ENCODE data around the gene CEBPG. TPM values are rescaled to one million over a fixed set of nuclear protein-coding genes. Genes with fewer than 3 reads are reported as not detected.

The CEBPG gene
- total RNA-seq, 2 experiments from 2014 or later = 15.5 TPM

DNA sequence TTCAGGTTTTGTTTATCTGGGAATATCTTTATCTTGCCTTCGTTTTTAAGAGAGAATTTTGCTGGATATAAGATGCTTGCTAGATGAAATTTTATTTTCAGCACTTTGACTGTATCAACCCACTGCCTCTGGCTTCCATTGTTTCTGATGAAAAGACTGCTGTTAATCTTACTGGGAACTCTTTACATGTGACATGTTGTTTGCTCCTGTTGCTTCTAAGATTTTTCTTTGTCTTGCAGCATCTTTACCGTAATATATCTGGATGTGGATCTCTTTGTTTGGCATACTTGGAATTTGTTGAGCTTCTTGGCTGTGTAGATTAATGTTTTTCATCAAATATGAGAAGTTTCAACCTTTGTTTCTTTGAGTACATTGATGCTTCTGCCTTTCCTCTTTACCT is 18.0 kb upstream of the CEBPG start:
- DNase-seq (no peak), ATAC-seq (ENCODE audit: poor library complexity) (no peak)
- H3K36me3 ChIP-seq (ENCODE audit: insufficient read depth, low read length) = no peaks in the 10 kb centered on the region
- ChIA-PET CTCF (interaction anchor here (1.2 kb wide), 1 partner anchor 52 kb away, joined by 3 read pairs; no protein-coding TSS in a partner anchor), POLR2A (no interaction called here)
- no peaks in the 10 kb centered on the region for H3K27me3 ChIP-seq (ENCODE audit: control insufficient read depth in 1 of 2, insufficient read depth in 2 of 2, low read length in 2 of 2)
- no peaks in the 10 kb centered on the region for H3K4me1 Mint-ChIP-seq (ENCODE audit: low read depth)
- no peaks in the 10 kb centered on the region for H3K9me3 Mint-ChIP-seq
- intact Hi-C loops (cut with DNase I, micrococcal nuclease) = no loop called here
- H3K4me3 ChIP-seq (ENCODE audit: low read length) = no peak overlapping the region
- H3K27ac ChIP-seq (ENCODE audit: low read depth in 1 of 2, low read length in 2 of 2) = no peak overlapping the region
- H3K27ac Mint-ChIP-seq = no peak overlapping the region
- no peak overlapping the region for H3K4me3 Mint-ChIP-seq
- H3K9me3 ChIP-seq (ENCODE audit: control insufficient read depth in 1 of 2, insufficient read depth in 1 of 2, low read length in 2 of 2) = peaks cover 4 to 8% of the 10 kb centered on the region in 2 experiments
- TF ChIP-seq, protein P1, sequence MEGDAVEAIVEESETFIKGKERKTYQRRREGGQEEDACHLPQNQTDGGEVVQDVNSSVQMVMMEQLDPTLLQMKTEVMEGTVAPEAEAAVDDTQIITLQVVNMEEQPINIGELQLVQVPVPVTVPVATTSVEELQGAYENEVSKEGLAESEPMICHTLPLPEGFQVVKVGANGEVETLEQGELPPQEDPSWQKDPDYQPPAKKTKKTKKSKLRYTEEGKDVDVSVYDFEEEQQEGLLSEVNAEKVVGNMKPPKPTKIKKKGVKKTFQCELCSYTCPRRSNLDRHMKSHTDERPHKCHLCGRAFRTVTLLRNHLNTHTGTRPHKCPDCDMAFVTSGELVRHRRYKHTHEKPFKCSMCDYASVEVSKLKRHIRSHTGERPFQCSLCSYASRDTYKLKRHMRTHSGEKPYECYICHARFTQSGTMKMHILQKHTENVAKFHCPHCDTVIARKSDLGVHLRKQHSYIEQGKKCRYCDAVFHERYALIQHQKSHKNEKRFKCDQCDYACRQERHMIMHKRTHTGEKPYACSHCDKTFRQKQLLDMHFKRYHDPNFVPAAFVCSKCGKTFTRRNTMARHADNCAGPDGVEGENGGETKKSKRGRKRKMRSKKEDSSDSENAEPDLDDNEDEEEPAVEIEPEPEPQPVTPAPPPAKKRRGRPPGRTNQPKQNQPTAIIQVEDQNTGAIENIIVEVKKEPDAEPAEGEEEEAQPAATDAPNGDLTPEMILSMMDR (IDR thresholded peaks at IDR 0.05) = no peak
- H3K36me3 Mint-ChIP-seq (ENCODE audit: low read depth) = no peaks in the 10 kb centered on the region
- H3K4me1 ChIP-seq (ENCODE audit: insufficient read depth, low read length) = no peaks in the 10 kb centered on the region
- peaks cover 24% of the 10 kb centered on the region for H3K27me3 Mint-ChIP-seq

DNA sequence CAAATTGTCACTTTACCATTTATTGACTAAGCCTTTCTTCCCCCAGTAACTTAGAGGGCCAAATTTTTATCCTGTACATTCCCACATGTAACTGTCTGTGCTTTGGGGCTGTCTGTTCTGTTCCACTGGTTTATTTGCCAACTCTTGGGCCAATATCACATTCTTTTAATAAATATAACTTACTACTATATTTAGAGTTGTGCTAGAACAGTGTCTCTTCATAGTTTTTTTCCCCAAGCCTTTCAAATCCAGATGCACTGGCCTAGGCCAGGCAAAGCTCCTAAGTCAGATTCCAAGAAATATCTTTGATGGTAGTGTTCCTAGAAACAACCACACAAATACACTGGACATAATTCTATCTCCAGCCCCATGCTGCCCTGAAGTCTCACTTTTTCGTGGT is 16.0 kb upstream of the CEBPG start:
- H3K4me1 ChIP-seq (ENCODE audit: insufficient read depth, low read length) = no peaks in the 10 kb centered on the region
- no peaks in the 10 kb centered on the region for H3K36me3 ChIP-seq (ENCODE audit: insufficient read depth, low read length)
- no peaks in the 10 kb centered on the region for H3K4me1 Mint-ChIP-seq (ENCODE audit: low read depth)
- DNase-seq (no peak), ATAC-seq (ENCODE audit: poor library complexity) (no peak)
- ChIA-PET POLR2A (no interaction called here), CTCF (no interaction called here)
- TF ChIP-seq, protein P1 (IDR thresholded peaks at IDR 0.05) = no peak
- no peak overlapping the region for H3K4me3 Mint-ChIP-seq
- no peak overlapping the region for H3K27ac Mint-ChIP-seq
- no peak overlapping the region for H3K27ac ChIP-seq (ENCODE audit: low read depth in 1 of 2, low read length in 2 of 2)
- no peaks in the 10 kb centered on the region for H3K9me3 Mint-ChIP-seq
- no peak overlapping the region for H3K4me3 ChIP-seq (ENCODE audit: low read length)
- no peaks in the 10 kb centered on the region for H3K36me3 Mint-ChIP-seq (ENCODE audit: low read depth)
- peaks cover 24% of the 10 kb centered on the region for H3K27me3 Mint-ChIP-seq
- no peaks in the 10 kb centered on the region for H3K27me3 ChIP-seq (ENCODE audit: control insufficient read depth in 1 of 2, insufficient read depth in 2 of 2, low read length in 2 of 2)
- H3K9me3 ChIP-seq (ENCODE audit: control insufficient read depth in 1 of 2, insufficient read depth in 1 of 2, low read length in 2 of 2) = peaks cover 0 to 8% of the 10 kb centered on the region in 2 experiments
- intact Hi-C loops (cut with DNase I, micrococcal nuclease) = no loop called here

DNA sequence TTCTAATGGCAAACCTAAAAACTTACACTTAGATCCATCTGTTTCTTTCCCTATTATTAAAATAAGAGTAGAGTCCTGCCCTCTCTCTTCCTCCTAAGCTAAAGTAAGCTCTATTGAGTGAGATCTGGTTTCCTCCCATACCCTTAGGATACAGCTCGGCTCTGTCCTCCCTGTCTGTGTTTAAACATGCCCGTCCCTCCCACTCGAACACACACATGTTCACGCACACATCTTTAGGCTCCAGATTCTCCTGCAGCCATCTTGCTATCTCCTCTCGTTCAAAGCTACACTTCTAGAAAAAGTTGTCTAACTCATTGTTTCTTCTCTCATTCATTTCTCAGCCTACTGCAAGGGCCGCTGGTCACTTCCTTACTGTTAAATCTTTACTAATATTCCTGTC is 15.1 kb upstream of the CEBPG start:
- DNase-seq (no peak), ATAC-seq (ENCODE audit: poor library complexity) (no peak)
- Histone ChIP-seq H3K4me3 (ENCODE audit: low read length) (no peak overlapping the region), H3K27ac (ENCODE audit: low read depth in 1 of 2, low read length in 2 of 2) (no peak overlapping the region), H3K27me3 (ENCODE audit: control insufficient read depth in 1 of 2, insufficient read depth in 2 of 2, low read length in 2 of 2) (no peaks in the 10 kb centered on the region), H3K9me3 (ENCODE audit: control insufficient read depth in 1 of 2, insufficient read depth in 1 of 2, low read length in 2 of 2) (peaks cover 0 to 8% of the 10 kb centered on the region in 2 experiments), H3K4me1 (ENCODE audit: insufficient read depth, low read length) (no peaks in the 10 kb centered on the region), H3K36me3 (ENCODE audit: insufficient read depth, low read length) (no peaks in the 10 kb centered on the region)
- TF ChIP-seq, protein P1 (IDR thresholded peaks at IDR 0.05) = no peak
- Mint-ChIP-seq H3K27me3 (peaks cover 24% of the 10 kb centered on the region), H3K27ac (no peak overlapping the region), H3K4me3 (no peak overlapping the region), H3K9me3 (no peaks in the 10 kb centered on the region), H3K36me3 (ENCODE audit: low read depth) (no peaks in the 10 kb centered on the region), H3K4me1 (ENCODE audit: low read depth) (no peaks in the 10 kb centered on the region)
- POLR2A ChIA-PET = no interaction called here
- intact Hi-C loops (cut with DNase I, micrococcal nuclease) = no loop called here
- CTCF ChIA-PET = no interaction called here

All from CD4-positive, alpha-beta T cell (primary cell).